ENCODE results near the gene RACGAP1.
A peak's percentile ranks its signal among the peaks of the same experiment; 100 is the strongest.
"Not testable (repeated sequence)": the region's sequence is repeated elsewhere in the genome, so short reads cannot be mapped to it uniquely, and the experiment has no call there.

Gene RACGAP1

GRCh38 chr12:49986476-49986875 is 38.8 kb downstream of the RACGAP1 start:
- not testable (repeated sequence) for DNase-seq (ENCODE audit: low spot score)

- DNase-seq (ENCODE audit: low spot score), result no peak
Measured at GRCh38 chr12:49985981-49986380, 39.3 kb downstream of the RACGAP1 start.

GRCh38 chr12:49984476-49985359 is 40.6 kb downstream of the RACGAP1 start:
- DNase-seq (ENCODE audit: low spot score), result no peak

DNA sequence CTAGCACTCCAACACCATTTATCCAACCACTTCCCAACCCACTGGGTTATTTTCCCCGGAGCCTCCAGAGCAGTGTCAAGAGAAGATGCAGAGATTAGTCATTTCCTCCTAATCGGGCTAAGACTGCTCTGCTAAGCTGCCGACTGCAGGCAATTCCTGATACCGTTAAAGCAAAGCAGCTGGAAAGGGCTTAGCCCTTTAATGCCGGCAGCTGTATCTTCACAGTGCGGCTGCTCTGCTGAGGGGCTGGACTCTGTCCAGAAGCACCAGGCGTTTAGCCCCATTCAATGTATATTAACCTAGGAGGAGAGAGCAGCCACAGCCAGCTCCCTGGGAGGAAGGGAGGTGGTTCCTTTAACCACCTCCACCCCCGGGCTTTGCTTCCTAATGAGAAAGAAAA is 41.4 kb downstream of the RACGAP1 start:
- DNase-seq (ENCODE audit: low spot score), result no peak

- no peak for DNase-seq (ENCODE audit: low spot score)
Measured at GRCh38 chr12:49982246-49983087, 42.8 kb downstream of the RACGAP1 start.

GRCh38 chr12:49980501-49981349 is 44.6 kb downstream of the RACGAP1 start:
- no peak for DNase-seq (ENCODE audit: low spot score)

DNA sequence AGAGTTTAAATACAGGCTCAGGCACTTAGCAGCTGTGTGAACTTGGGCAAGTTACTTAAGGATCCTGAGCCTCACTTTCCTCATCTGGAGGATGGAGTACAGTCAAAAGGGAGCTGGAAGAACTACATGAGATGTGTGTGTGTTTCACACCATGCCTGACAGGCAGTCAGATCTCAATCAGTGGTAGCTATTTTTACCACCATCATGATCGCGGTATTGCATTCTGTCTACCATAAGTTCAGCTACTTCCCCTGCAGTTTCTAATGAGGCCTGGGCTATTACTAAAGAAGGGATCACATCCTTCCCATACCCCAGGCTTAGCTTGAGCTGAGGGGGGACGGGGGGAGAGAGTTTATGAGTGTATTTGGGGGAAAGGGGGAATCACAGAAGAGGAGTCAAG is 45.5 kb downstream of the RACGAP1 start:
- no peak for DNase-seq (ENCODE audit: low spot score)

- DNase-seq (ENCODE audit: low spot score), result no peak
Measured at GRCh38 chr12:49979016-49979586, 46.2 kb downstream of the RACGAP1 start.

- DNase-seq (ENCODE audit: low spot score), result no peak
Measured at GRCh38 chr12:49978125-49978524, 47.2 kb downstream of the RACGAP1 start.

DNA sequence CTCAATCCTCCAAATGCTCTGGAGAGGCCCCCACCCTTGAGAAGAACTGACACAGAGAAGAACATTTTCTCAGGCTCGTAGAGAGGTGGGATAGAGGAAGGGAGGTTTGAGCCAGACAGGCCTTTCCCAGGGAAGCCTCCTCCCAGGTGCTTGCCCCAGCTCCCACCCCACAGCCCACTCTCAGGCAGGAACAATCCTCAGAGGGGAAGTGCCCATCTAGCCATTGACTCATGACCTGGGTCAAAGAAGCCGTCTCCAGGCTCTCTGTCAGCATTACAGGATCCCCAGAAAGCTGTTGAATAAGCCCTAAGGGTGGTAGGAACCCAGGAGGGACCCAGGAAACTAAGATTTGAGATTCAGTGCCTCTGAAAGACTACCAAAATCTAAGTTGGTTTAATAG is 48.7 kb downstream of the RACGAP1 start:
- no peak for DNase-seq (ENCODE audit: low spot score)

- no peak for DNase-seq (ENCODE audit: low spot score)
Measured at GRCh38 chr12:49975318-49975761, 50.0 kb downstream of the RACGAP1 start.

GRCh38 chr12:49974677-49975317 is 50.5 kb downstream of the RACGAP1 start:
- no peak for DNase-seq (ENCODE audit: low spot score)

- DNase-seq (ENCODE audit: low spot score), result peak; percentile 69
Measured at GRCh38 chr12:49974231-49974675, 51.0 kb downstream of the RACGAP1 start.

DNA sequence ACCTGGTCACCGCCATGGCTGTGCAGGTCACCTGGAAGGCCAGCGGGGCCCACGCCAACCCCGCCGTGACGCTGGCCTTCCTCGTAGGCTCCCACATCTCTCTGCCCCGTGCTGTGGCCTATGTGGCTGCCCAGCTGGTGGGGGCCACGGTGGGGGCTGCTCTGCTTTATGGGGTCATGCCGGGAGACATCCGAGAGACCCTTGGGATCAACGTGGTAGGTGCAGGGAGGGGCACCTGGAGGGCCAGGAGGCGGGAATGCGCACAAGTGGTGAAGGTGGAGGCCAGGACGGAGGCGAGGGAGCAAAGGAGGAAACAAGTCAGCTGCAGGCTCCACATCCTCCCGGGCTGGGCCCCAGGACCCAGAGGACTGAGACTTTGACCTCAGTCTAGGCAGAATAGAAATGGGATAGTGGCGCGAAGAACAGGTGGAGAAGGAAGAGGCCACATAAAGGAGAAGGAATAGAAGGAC is 51.9 kb downstream of the RACGAP1 start:
- DNase-seq (ENCODE audit: low spot score), result no peak

GRCh38 chr12:49972641-49973360 is 52.5 kb downstream of the RACGAP1 start, which contains the start of gene AQP6:
Gene AQP6, plus strand, starts transcription at chr12:49972947. Its CDS starts 227 bp downstream, at chr12:49973174.
- no peak for DNase-seq (ENCODE audit: low spot score)

DNA sequence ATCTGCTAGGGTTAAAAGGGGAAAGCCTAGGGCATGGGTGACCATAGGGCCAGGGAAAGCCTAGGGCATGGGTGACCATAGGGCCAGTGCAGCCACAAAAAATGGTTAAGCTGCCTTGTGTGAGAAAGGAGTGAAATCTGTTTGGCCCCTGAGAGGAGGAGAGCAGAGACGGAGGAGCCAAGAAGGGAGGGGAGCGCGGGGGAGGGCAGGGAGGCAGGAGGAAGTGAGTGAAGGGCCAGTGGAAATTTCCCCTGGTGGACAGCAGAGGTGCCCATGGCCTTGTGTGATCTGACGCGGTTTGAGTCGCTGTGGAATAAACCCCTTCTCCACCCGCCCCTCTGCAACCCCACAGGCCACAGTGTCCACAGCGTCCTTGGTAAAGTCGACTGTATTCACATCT is 53.2 kb downstream of the RACGAP1 start:
- no peak for DNase-seq (ENCODE audit: low spot score)

GRCh38 chr12:49971141-49971540 is 54.2 kb downstream of the RACGAP1 start:
- DNase-seq (ENCODE audit: low spot score), result no peak

DNA sequence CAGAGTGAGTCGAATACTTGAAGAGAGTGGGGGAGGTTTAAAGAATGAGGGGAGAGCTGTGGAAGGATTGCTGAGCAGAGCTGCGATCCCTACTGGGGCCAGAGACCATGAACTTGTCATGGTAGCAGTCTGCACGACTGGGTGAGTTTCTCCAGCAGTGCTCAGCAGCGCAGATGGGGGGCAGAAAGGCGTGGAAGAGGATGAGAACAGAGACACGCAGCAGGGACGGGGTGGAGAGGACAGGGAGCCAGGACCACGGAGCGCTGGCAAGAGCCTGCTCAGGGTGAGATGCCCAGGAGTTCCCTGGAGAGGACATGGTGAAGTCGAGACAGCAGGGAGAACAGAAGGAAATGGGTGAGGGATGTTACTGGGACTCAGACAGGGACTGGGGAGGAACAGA is 54.6 kb downstream of the RACGAP1 start:
- no peak for DNase-seq (ENCODE audit: low spot score)

DNA sequence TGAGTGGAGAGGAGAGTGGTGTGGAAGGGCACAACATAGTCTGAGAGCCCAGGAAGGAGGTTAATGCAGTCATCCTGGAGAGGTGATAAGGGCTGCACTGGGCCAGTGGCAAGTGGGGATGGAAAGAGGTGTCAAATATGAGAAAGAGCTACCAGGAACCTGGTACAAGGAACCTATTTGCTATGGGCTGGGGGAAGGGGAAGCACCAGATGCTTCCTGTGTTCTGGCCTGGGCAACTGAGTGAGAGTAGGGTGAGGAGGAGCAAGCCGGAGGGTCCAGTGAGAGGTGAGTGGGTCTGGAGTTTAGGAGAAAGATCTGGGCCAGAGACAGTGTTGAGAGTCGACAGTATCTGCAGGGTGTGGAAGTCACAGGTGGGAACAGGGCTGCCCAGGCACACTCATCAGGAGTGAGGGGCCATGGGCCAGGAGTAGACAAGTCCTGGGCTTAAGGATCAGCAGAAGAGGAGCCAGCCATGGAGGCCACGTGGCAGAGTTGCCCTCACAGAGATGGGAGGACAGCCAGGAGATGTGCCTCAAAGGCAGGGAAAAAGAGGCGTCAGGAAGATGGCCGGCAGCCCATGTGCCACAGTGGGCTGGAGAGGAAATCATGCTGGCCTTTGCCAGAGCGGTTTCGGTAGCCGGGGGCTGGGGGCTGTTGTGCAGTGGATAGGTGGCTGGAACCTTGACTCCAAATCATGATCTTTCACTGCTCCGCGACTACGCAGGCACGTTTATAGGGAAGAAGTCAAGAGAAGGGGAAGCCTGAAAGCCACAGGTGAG is 55.5 kb downstream of the RACGAP1 start:
- no peak for DNase-seq (ENCODE audit: low spot score)
